ENCODE results near the gene SLC39A3. TPM values are rescaled to one million over a fixed set of nuclear protein-coding genes. Genes with fewer than 3 reads are reported as not detected.

SLC39A3 gene
- total and polyA plus RNA-seq, 10 of the 15 experiments (the other 5 are each of a cell fraction or from before 2014, with no cell fraction given) = 0.63 to 67.1 (median 51.2) TPM

GRCh38 chr19:2785244-2785997, 45.6 kb upstream of the SLC39A3 start, which contains the start of gene THOP1 (continued):
- no peak for TF ChIP-seq EP300 (IDR thresholded peaks at IDR 0.05; ENCODE audit: borderline replicate concordance in 1 of 2, control insufficient read depth in 1 of 2, low read depth in 2 of 2, low read length in 2 of 2)
- TF ChIP-seq ETV6 (conservative IDR thresholded peaks at IDR 0.05 in 1 of 2, IDR thresholded peaks at IDR 0.05 in 1 of 2; ENCODE audit: borderline replicate concordance in 1 of 2, low read depth in 1 of 2) = no peak
- TF ChIP-seq SIX5 (IDR thresholded peaks at IDR 0.05; ENCODE audit: low read depth, low read length, severe bottlenecking) = no peak
- peak; percentile 71 for TF ChIP-seq SP1 (IDR thresholded peaks at IDR 0.05; ENCODE audit: low read depth, low read length)
- no peak for TF ChIP-seq IRF4 (IDR thresholded peaks at IDR 0.05; ENCODE audit: low read depth, low read length)
- TF ChIP-seq MXI1 (IDR thresholded peaks at IDR 0.05; ENCODE audit: low read depth, low read length) = peak; percentile 91
- no peak for TF ChIP-seq JUNB (IDR thresholded peaks at IDR 0.05)
- no peak for TF ChIP-seq SPI1 (IDR thresholded peaks at IDR 0.05; ENCODE audit: borderline replicate concordance, insufficient read depth, low read depth, low read length)
- TF ChIP-seq ESRRA (IDR thresholded peaks at IDR 0.05; ENCODE audit: low read length) = no peak
- TF ChIP-seq RCOR1 (conservative IDR thresholded peaks at IDR 0.05; ENCODE audit: low read depth, low read length) = no peak
- TF ChIP-seq E4F1 (IDR thresholded peaks at IDR 0.05; ENCODE audit: borderline replicate concordance, partially characterized antibody) = no peak
- no peak for TF ChIP-seq SUPT20H (IDR thresholded peaks at IDR 0.05; ENCODE audit: borderline replicate concordance, control insufficient read depth, low read depth, low read length)
- peak; percentile 51; the same call in 1 of the 2 replicates for TF ChIP-seq NFYB (IDR thresholded peaks at IDR 0.05; ENCODE audit: insufficient read depth, low read depth, low read length)
- no peak for TF ChIP-seq NFIC (IDR thresholded peaks at IDR 0.05; ENCODE audit: low read depth, low read length)
- no peak for TF ChIP-seq ZNF622 (IDR thresholded peaks at IDR 0.05)
- no peak for TF ChIP-seq BCL3 (IDR thresholded peaks at IDR 0.05; ENCODE audit: borderline replicate concordance, insufficient read depth, low read depth, low read length, poor library complexity, severe bottlenecking)
- TF ChIP-seq HSF1 (IDR thresholded peaks at IDR 0.05; ENCODE audit: low read depth, low read length) = no peak
- no peak for TF ChIP-seq GABPA (IDR thresholded peaks at IDR 0.05; ENCODE audit: low read depth)
- no peak for TF ChIP-seq WRNIP1 (IDR thresholded peaks at IDR 0.05; ENCODE audit: borderline replicate concordance, low read depth, low read length)
- TF ChIP-seq ZBTB4 (CRISPR knock-in tag; IDR thresholded peaks at IDR 0.05) = no peak

Data from GM12878 (cell line).